Measurements from ENCODE around the gene CXXC4.

CXXC4 gene

GRCh38 chr4:104465619-104466018, 29.1 kb downstream of the CXXC4 start:
- no peak for DNase-seq (ENCODE audit: low spot score)
- Mint-ChIP-seq H3K4me3 (no peak overlapping the region), H3K4me1 (ENCODE audit: low read depth) (no peaks in the 10 kb centered on the region), H3K9me3 (no peaks in the 10 kb centered on the region), H3K27ac (no peak overlapping the region), H3K27me3 (ENCODE audit: low read depth) (no peaks in the 10 kb centered on the region), H3K36me3 (ENCODE audit: low read depth) (no peaks in the 10 kb centered on the region)

GRCh38 chr4:104465201-104465600, 29.5 kb downstream of the CXXC4 start:
- Mint-ChIP-seq H3K36me3 (ENCODE audit: low read depth) (no peaks in the 10 kb centered on the region), H3K27ac (no peak overlapping the region), H3K27me3 (ENCODE audit: low read depth) (no peaks in the 10 kb centered on the region), H3K9me3 (no peaks in the 10 kb centered on the region), H3K4me3 (no peak overlapping the region), H3K4me1 (ENCODE audit: low read depth) (no peaks in the 10 kb centered on the region)
- no peak for DNase-seq (ENCODE audit: low spot score)

- no peak overlapping the region for H3K4me3 Mint-ChIP-seq
- no peak overlapping the region for H3K27ac Mint-ChIP-seq
- no peaks in the 10 kb centered on the region for H3K4me1 Mint-ChIP-seq (ENCODE audit: low read depth)
- no peak for DNase-seq (ENCODE audit: low spot score)
- no peaks in the 10 kb centered on the region for H3K9me3 Mint-ChIP-seq
- H3K36me3 Mint-ChIP-seq (ENCODE audit: low read depth), result no peaks in the 10 kb centered on the region
- H3K27me3 Mint-ChIP-seq (ENCODE audit: low read depth), result no peaks in the 10 kb centered on the region
Measured at GRCh38 chr4:104462641-104463040, 32.1 kb downstream of the CXXC4 start.

GRCh38 chr4:104457308-104457981, 37.2 kb downstream of the CXXC4 start:
- Mint-ChIP-seq H3K27ac (no peak overlapping the region), H3K36me3 (ENCODE audit: low read depth) (no peaks in the 10 kb centered on the region), H3K4me3 (no peak overlapping the region), H3K27me3 (ENCODE audit: low read depth) (no peaks in the 10 kb centered on the region), H3K9me3 (no peaks in the 10 kb centered on the region), H3K4me1 (ENCODE audit: low read depth) (no peaks in the 10 kb centered on the region)
- no peak for DNase-seq (ENCODE audit: low spot score)

- no peak for DNase-seq (ENCODE audit: low spot score)
- no peaks in the 10 kb centered on the region for H3K36me3 Mint-ChIP-seq (ENCODE audit: low read depth)
- no peaks in the 10 kb centered on the region for H3K27me3 Mint-ChIP-seq (ENCODE audit: low read depth)
- H3K27ac Mint-ChIP-seq, result no peak overlapping the region
- no peak overlapping the region for H3K4me3 Mint-ChIP-seq
- no peaks in the 10 kb centered on the region for H3K9me3 Mint-ChIP-seq
- no peaks in the 10 kb centered on the region for H3K4me1 Mint-ChIP-seq (ENCODE audit: low read depth)
Measured at GRCh38 chr4:104451573-104451972, 43.1 kb downstream of the CXXC4 start.

- Mint-ChIP-seq H3K4me3 (no peak overlapping the region), H3K36me3 (ENCODE audit: low read depth) (no peaks in the 10 kb centered on the region), H3K27ac (no peak overlapping the region), H3K27me3 (ENCODE audit: low read depth) (no peaks in the 10 kb centered on the region), H3K9me3 (no peaks in the 10 kb centered on the region), H3K4me1 (ENCODE audit: low read depth) (no peaks in the 10 kb centered on the region)
- DNase-seq (ENCODE audit: low spot score), result no peak
Measured at GRCh38 chr4:104449537-104449936, 45.2 kb downstream of the CXXC4 start.

- Mint-ChIP-seq H3K27me3 (ENCODE audit: low read depth) (no peaks in the 10 kb centered on the region), H3K36me3 (ENCODE audit: low read depth) (no peaks in the 10 kb centered on the region), H3K4me1 (ENCODE audit: low read depth) (no peaks in the 10 kb centered on the region), H3K9me3 (no peaks in the 10 kb centered on the region), H3K27ac (no peak overlapping the region), H3K4me3 (no peak overlapping the region)
- DNase-seq (ENCODE audit: low spot score), result no peak
Measured at GRCh38 chr4:104447294-104447693, 47.4 kb downstream of the CXXC4 start.

GRCh38 chr4:104446431-104447278, 48.0 kb downstream of the CXXC4 start:
- Mint-ChIP-seq H3K4me3 (no peak overlapping the region), H3K27ac (no peak overlapping the region), H3K9me3 (no peaks in the 10 kb centered on the region), H3K27me3 (ENCODE audit: low read depth) (no peaks in the 10 kb centered on the region), H3K4me1 (ENCODE audit: low read depth) (no peaks in the 10 kb centered on the region), H3K36me3 (ENCODE audit: low read depth) (no peaks in the 10 kb centered on the region)
- no peak for DNase-seq (ENCODE audit: low spot score)

- Mint-ChIP-seq H3K9me3 (no peaks in the 10 kb centered on the region), H3K27me3 (ENCODE audit: low read depth) (no peaks in the 10 kb centered on the region), H3K27ac (no peak overlapping the region), H3K36me3 (ENCODE audit: low read depth) (no peaks in the 10 kb centered on the region), H3K4me1 (ENCODE audit: low read depth) (no peaks in the 10 kb centered on the region), H3K4me3 (no peak overlapping the region)
- DNase-seq (ENCODE audit: low spot score), result no peak
Measured at GRCh38 chr4:104444685-104445084, 50.0 kb downstream of the CXXC4 start.

GRCh38 chr4:104436542-104436941, 58.2 kb downstream of the CXXC4 start:
- Mint-ChIP-seq H3K36me3 (ENCODE audit: low read depth) (no peaks in the 10 kb centered on the region), H3K4me3 (no peak overlapping the region), H3K9me3 (no peaks in the 10 kb centered on the region), H3K27ac (no peak overlapping the region), H3K27me3 (ENCODE audit: low read depth) (no peaks in the 10 kb centered on the region), H3K4me1 (ENCODE audit: low read depth) (no peaks in the 10 kb centered on the region)
- DNase-seq (ENCODE audit: low spot score), result no peak

GRCh38 chr4:104429150-104429741, 65.4 kb downstream of the CXXC4 start:
- Mint-ChIP-seq H3K27me3 (ENCODE audit: low read depth) (no peaks in the 10 kb centered on the region), H3K4me3 (no peak overlapping the region), H3K9me3 (no peaks in the 10 kb centered on the region), H3K36me3 (ENCODE audit: low read depth) (no peaks in the 10 kb centered on the region), H3K27ac (no peak overlapping the region), H3K4me1 (ENCODE audit: low read depth) (no peaks in the 10 kb centered on the region)
- DNase-seq (ENCODE audit: low spot score), result no peak

GRCh38 chr4:104425948-104426347, 68.7 kb downstream of the CXXC4 start:
- Mint-ChIP-seq H3K27ac (no peak overlapping the region), H3K9me3 (no peaks in the 10 kb centered on the region), H3K27me3 (ENCODE audit: low read depth) (no peaks in the 10 kb centered on the region), H3K36me3 (ENCODE audit: low read depth) (no peaks in the 10 kb centered on the region), H3K4me3 (no peak overlapping the region), H3K4me1 (ENCODE audit: low read depth) (no peaks in the 10 kb centered on the region)
- DNase-seq (ENCODE audit: low spot score), result no peak

- no peaks in the 10 kb centered on the region for H3K4me1 Mint-ChIP-seq (ENCODE audit: low read depth)
- no peak overlapping the region for H3K4me3 Mint-ChIP-seq
- no peaks in the 10 kb centered on the region for H3K36me3 Mint-ChIP-seq (ENCODE audit: low read depth)
- no peaks in the 10 kb centered on the region for H3K9me3 Mint-ChIP-seq
- DNase-seq (ENCODE audit: low spot score), result no peak
- no peak overlapping the region for H3K27ac Mint-ChIP-seq
- no peaks in the 10 kb centered on the region for H3K27me3 Mint-ChIP-seq (ENCODE audit: low read depth)
Measured at GRCh38 chr4:104424989-104425388, 69.7 kb downstream of the CXXC4 start.

GRCh38 chr4:104424475-104424941, 70.2 kb downstream of the CXXC4 start:
- no peak overlapping the region for H3K4me3 Mint-ChIP-seq
- H3K36me3 Mint-ChIP-seq (ENCODE audit: low read depth), result no peaks in the 10 kb centered on the region
- H3K9me3 Mint-ChIP-seq, result no peaks in the 10 kb centered on the region
- no peak overlapping the region for H3K27ac Mint-ChIP-seq
- DNase-seq (ENCODE audit: low spot score), result no peak
- no peaks in the 10 kb centered on the region for H3K27me3 Mint-ChIP-seq (ENCODE audit: low read depth)
- no peaks in the 10 kb centered on the region for H3K4me1 Mint-ChIP-seq (ENCODE audit: low read depth)
